Activated CD4-positive, alpha-beta T cell treated with anti-CD3 and anti-CD28 coated beads, Interleukin-10, Interleukin-2, amounts not matched to agents 100 ng/mL and 50 ng/mL, durations not matched to agents 16 hours and 8 hours (primary cell): Measurements from ENCODE around the gene HCN1.

Source experiments
- DNase-seq: peaks from one replicate; pipeline ENCODE4 v3.0.0-alpha.2; 2020

Gene HCN1

DNA sequence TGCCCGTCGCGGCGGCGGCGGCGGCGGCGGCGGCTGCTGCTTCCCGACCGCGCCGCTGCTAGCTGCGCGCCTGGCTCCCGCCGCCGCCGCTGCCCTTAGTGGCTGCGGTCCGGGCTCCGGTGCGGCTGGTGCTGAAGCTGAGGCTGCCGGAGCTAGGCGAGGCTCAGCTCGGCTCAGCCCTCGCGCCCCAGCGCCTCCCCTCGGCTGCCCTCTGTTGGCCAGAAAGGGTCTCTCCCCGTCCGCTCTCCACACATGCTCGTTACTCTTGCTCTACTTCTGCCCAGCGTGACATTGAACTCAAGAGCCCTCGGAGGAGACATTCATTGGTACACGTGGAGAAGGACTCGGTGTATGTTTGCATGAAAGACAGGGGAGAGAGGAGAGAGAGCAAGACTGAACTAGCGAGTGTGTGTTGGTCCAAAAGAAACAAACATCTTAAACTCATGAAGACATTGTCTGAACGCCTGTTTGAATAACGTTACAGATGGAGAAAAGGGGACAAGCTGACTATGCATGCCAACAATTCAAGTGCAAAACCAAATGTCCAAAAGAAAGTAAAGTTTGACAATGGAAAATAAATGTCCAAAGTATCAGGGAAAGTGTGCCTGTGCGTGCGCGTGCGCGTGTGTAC is at the start of gene HCN1:
Gene HCN1 (minus strand): TSS at position 175 of the 631 bp plus-strand sequence.
- DNase-seq, result peak; percentile 77

DNA sequence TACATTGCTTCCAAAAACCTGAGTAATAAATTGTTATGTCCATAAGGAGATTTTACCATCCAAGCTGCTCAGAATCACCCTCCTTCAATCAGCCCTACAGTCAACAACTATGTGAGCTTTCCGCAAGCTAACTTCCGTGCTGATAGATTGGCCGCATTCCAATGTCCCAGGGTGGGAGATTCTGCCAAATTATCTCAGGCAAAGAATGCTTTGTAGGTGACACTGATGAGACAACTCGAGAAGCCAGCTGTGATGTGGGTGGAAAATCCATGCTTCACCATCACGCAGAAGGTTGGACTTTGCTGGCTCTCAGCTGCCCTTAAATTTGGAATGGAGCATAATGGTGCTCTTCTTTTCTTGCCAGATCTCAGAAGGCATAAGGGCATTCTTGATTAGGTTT is 44.9 kb upstream of the HCN1 start:
- no peak for DNase-seq

DNA sequence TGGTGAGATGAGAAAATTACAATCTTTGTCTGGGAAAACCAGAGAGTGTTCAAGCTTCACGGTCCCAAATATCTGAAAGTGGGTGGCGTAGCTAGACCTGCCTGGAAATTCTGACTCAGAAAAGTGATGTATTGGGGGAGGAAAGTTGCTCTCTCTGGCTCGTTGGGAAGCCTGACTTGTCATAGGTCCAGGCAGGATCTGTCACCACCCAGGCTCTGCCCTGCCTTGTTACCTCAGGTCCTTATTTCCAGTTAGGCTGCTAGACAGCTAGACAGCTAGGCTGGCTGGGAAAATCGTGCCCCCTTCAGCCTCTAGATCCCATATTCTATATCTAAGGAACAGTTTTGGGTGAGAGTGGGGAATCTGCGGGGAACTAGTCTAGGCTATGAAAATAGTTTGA is 41.0 kb upstream of the HCN1 start:
- DNase-seq, result no peak

DNA sequence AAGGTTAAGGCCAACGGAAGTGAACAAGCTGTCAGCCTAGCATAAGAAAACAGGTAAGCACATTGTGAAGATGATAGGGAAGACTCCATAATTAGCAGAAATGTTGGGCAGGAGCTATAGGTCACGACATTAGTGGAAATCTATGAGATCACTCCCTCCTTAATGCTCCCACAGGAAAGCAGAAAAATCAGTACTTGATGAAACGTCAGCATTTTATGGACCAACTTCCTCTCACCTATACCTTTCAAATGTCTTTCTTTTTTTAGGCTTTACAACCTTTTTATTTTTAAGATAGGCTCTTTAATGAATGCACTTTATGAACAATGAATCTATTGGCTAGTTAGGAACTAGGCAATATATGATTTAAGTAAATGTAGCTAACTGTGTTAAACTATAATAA is 29.4 kb upstream of the HCN1 start:
- no peak for DNase-seq

DNA sequence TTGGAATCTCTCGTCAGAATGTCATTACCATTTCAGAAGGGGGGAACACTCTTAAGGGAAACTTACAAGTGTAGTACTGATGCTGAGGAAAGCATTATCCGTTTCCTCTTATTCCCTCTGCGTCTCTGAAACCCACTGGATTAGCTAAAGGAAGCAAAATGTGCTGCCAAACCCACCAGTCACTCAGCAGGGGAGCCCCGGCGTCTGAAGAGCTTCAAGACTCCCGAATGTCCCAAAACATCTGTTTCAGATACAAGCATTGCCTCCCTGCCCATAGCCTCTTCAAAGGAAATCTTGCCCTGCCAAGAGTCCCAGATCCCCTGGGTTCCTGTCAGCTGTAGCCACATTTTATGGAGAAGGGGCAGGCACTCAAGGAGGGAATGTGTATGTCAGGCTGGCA is 1.0 kb upstream of the HCN1 start:
- no peak for DNase-seq

DNA sequence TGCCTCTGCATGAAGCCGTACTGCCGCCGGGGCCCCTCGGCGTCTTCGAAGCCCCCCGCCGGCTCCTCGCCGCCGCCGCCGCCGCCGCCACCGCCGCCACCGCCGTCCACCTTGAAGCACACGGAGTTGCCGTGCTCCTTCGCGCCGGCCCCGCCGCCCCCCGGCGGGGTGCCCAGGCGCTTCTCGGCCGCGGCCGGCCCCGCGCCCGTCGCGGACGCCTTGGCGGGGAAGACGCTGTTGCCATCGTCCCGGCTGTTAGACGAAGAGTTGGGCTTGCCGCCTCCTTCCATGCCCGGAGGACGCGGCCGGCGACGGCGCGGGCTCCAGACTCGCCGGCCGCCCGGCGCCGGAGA is 400 bp downstream of the HCN1 start:
- no peak for DNase-seq

DNA sequence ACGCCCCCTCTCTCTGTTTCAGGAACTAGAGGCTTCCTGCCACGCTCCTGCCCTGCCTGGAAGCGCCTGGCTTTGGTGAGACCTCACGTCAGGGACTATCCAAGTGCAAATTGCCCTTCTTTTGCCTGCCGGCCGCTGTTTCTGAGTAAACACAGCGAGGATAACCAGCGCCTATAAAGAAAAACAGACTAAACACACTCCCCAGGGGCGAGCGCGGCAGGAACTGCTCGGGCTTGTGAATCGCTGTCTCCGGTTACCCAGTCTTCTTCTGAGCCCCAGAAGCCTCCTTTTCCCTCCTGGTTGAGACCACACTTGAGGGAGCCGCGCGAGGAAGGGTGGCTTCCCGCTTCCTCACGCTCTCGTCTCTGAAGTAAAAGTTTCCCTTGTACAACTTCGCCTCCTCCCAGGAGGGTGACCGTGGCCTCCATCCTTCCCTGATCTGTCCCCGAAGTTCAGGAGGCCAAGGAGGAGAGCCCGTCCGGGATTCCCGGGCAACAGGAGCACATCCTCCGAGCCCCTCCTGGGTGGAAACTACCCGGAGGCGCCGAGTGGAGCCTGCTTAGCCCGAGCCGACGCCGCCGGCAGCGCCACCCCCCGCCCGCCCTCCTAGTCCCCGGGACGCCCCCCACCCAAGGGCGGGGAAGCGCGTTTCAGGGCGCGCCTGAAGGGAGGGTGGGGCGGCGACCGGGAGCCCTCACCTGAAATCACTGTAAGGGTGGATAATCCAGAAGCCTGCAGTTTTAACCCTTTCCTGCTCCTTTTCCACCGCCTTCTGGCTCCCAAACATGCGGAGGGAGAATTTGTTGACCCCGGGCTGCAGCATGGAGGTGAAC is 993 bp downstream of the HCN1 start:
- no peak for DNase-seq

DNA sequence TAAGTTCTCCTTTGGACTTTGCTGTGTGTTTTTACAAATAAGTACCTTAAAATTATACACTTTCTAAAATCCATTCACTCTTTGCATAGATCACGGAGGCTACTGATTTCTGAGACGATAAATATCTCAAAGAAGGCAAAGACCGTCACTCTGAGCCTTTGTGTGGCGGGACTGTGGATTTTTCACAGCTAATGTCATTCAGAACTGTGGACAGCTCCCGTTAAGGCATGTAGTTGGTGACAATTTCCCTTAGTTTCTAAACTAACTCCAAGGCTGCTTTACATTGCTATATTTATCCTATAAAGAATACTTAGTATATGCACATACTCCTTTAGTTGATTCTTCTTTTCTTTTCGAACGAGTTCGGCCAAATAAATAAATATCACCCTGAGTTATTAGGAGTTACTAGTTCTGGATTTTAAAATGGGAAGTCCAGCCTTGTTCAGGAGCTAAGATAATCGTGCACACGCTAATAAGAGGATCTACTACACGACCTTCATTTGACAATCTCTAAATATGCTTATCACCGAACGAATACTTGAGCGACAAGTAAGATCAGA is 1.8 kb downstream of the HCN1 start:
- no peak for DNase-seq

DNA sequence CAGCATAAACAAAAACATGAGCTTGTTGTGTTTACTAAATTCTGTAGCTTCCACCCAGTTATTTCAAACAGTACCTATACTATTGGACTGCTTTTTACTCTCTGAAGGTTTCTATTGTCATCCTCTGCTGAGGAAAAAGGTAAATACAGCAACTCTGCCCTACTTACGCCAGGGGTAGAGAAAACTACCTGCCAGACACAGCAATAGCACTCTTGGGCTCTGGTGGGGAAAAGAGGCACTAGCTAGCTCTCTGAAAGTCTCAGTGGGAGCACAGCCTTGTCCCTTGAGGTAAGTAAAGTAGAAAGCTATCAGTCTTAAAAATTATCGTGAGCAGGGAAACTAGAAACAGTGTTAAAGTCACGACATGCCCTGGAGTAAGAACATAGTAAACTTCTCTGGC is 3.7 kb downstream of the HCN1 start:
- DNase-seq, result no peak

DNA sequence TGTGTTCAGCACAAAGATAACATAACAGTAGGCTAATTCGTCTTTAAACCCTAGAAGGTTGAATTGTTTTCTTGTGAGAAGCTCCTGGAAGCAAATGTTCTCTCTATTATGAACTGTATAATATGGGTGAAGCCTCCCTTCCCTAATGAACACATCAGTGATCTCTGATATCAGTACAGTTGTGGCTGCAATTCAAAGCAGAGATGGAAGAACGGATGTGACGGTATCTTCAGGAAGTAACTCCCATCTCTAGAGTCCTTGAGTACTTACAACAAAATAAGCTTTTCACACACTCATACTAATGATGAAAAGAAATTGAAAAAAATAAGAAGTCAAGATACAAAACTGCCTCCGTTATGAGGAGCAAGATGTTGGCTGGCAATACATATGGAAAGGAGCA is 4.5 kb downstream of the HCN1 start:
- no peak for DNase-seq

DNA sequence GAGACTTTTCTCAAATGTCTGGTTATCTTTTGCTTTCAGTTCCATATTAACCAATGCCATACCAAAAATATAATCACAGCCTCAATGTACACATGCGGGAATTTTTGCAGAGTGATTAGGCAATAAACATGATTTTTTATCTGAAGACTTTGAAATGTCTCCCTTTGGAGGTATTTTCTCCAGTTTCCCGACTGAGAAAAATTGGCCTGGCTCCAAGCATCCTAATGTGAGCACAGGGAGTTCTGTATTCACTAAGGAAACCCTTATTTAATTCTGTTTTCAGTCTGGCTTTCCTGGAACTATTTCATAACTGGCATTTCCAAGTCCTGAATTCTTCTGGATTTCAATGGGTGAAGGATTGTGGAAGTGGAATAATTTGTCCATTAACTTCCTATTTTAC is 8.5 kb downstream of the HCN1 start:
- no peak for DNase-seq

DNA sequence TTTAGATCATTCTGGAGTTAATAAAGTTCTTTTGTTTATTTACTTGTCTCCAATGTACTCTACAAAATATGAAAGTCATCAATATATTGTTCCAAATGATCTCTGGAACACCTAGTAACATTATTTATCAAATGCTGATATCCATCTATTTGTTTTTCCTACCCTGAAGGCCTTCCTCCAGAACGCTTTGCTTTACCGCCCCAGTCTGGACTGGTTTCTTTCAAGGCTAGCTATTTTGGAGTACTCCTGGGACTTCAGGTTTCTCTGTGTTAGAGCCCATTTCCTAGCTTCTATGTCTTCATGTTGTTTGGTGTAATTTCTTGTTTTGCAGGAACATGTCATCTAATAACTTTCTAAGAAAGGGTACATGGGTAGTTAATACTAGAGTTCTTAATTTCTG is 9.6 kb downstream of the HCN1 start:
- DNase-seq, result no peak

DNA sequence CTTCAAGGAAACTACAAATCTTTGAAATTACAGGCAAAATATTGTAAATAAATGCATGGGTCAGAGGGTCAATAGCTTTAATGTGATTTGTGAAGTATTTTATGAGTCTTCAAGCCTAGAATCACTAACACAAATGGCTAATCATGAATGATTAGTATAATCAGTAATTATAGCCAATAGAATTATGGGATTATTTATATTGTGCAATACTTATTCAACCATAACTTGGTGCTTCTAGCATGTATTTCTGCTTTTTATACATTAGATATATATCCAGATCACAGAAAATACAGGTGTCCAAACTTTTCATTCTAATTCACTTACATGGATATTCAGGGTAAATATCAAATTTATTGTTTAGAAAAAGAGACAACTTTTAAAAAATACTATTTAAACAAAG is 12.1 kb downstream of the HCN1 start:
- DNase-seq, result no peak

DNA sequence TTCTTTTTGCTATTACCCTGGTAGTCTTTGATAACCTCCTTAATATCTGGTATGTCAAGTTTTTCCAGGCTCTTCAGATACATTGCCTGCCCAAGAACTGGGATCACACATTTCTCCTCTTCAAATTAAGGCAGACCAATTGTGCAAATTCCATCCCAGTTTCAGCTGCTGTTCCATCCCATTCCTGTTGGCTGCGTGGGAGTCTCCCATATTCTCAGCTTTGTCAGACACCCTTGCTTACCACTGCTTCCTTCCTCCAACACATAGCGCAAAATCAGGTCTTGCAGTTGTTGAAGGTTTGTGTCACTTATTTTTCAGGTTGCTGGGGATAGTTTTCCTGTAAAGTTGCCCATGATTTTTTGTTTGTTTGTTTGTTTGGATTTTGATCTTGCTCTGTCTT is 15.2 kb downstream of the HCN1 start:
- no peak for DNase-seq

DNA sequence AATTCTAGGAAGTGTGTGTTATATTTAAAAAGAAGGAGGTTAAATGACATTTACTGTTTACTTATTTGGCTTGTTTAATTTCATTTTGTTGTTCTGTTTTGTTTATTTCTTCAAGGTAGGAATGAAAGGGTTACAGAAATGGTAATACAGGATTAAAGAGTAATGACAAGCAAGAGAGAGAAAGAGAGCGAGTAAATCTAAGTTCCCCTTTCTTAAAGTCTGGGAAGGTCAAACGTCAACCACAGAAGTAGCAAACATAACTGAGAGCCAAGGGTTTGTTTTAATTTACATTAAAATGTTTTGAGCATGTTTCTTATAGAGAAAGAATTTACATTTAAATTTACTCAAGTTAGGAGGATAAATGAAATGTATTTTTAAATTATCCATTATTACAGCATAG is 18.7 kb downstream of the HCN1 start:
- DNase-seq, result no peak

DNA sequence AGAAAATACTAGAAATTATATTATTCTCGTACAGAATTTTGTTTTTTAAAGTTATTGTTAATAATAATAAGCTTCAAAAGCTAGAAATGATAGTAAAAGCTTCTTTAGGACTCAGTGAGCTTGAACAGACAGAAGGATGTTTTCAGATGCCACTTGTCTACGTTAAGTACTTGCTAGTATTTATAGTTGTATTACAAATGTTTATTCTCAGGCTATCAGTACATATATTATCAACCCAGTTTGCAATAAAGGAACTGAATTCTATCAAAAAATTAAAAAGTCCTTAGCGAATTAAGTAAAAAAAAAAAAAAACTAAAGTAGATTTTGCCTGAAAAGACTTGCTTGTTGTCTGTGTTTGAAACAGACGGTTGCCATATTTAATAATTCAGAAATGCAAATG is 23.9 kb downstream of the HCN1 start:
- no peak for DNase-seq

DNA sequence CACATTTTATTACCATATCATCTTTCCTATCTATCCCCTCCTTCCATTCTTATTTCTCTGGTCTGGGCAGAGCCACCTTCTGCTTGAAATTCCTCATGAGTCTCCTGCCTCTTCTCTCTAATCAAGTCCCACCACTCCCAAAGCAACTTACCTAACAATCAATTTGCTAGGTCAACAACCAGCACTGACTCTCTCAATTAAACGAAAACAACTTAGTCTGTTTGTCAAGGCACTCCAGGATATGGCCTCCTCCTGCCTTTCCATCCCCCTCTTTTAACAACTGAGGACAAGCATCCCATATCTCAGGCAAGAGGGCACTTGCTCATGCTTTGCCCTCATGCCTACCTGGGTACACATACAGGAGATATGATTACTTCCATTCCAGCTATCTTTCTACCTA is 47.4 kb downstream of the HCN1 start:
- DNase-seq, result no peak

DNA sequence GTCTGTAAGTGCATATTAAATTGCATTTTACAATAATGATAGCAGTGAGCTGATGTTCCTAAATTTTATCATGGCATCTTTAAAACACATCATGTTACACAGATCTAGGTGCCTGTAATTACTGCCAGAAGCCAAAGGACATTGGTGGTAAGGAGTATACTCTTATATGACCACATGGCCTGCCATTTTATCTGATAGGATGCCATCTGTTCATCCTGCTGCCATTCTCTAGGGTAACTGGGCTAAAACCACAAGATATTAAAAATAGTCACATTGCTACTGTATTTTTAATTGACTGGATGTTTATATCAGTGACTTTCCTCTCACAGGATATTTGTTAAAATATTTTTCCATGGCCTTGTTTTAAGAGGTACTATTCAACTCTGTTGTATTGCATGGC is 53.1 kb downstream of the HCN1 start:
- DNase-seq, result no peak

DNA sequence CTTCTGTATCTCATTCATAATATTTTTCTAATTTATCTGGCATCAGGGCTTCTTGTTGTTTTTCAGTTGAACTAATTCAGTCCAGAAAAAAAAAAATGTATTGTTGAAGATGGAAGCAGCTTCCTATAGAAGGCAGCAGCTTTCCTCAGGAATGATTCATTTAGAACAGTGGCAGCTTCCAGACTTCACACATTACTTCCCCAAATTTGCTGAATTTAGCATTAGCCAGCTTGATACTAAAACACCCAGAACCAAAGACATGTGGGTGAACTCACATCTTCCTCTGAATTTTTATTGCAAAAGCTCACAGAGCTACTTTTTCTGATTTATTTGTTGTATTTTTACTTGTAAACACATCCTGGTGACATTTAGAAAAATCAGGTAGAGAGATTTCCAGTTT is 53.8 kb downstream of the HCN1 start:
- DNase-seq, result no peak

DNA sequence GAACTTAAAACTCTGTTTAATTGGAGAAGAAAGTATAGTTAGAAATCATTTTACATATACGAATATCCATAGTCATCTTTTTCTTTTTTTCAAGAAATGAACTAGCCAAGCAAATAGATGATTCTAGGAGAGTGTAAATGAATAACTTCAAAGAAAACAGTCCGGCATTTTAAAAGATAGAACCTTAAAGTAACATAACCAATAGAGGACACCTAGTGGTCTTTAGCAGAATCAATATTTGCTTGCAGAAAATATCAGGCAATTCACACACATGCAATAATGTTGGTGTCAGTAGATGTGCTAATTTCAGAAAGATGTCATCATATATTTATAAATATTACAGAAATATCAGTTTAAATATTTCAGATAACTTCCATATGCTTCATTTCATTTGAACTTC is 57.1 kb downstream of the HCN1 start:
- no peak for DNase-seq

DNA sequence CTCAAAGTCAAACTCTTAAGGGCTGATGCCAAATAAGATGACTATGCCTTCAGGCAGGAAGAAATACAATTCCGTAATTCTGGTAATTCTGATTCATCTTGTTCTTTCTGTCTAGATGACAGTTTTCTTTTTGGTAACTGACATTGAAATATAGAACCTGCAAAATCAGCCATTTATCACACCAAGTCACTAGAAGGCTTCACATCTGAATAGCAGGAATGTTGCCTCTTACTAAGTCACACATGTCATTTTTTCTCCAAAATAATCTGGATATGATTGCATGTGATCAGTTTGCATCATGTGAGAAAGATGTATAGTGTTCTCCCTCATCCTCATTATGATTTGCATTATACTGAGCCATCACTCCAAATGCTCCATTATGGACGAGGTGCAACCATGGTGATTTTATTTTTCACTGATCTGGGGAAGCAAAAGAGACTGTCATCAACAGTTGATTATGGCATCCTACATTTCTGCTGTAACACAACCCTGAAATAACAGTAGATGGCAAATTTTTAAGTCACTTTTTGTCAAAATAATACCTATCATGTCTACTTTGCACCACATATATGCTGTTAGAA is 69.0 kb downstream of the HCN1 start:
- no peak for DNase-seq

DNA sequence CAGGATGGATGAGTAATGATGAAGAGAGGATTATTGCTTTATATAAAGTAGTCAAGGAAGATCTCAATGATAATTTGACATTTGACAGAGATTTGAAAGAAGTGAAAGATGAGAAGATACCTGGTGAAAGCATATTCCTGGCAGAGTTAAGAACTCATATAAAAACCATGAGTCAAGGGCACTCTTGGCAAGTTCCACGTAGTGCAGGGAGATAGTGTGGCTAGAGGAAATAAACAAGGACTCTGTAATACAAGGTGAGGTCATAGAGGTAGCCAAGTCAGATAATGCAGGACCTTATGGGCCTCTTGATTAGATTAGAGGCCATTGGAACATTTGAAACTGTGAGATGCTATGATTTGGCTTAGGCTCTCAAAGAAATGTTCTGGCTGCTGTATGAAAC is 72.3 kb downstream of the HCN1 start:
- no peak for DNase-seq

DNA sequence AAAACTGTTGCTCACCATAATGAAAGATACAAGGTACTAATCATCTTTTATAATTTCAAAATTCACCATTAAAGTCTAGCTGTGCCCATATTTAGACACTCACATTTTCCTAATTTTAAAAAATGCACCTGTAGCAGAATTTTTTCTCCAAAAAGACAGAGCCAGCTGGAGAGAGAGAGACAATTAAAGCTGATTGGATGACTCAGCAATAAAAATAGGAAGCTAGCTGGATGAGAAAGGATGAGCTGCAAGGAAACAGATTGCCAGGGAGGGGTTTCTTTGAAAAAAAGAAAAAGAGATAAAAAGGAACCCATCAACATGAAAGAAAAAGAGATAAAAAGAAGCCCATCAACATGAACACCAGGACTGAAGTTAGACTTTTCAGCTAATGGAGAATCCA is 73.8 kb downstream of the HCN1 start:
- DNase-seq, result no peak

DNA sequence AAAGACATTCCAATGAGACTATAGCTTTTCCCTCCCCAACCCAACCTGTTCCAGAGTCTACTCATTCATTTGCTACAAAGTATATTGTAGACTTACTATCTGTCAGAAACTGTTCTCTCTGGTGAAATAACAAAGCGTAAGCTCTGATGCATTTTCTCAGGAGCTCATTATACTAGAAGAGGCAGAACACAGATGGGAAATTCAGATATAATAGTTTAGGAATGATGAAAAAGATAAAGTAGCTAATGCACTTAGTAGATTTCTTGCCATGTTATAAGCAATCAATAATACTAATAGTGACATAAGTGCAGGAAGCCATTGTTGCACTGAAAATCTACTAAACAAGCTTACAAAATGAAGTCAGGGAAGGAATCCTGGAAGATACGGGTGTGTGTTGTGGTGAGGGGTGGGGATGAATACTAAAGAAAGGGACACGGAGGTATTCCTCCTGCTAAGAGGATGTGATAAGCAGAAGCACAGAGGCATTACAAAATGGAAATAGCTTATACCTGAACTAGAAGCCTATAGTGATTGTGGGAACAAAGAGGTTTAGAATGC is 78.2 kb downstream of the HCN1 start:
- DNase-seq, result no peak
